HG02840 (cell line): ENCODE results near the gene SPTBN1.
A peak's percentile ranks its signal among the peaks of the same experiment; 100 is the strongest.

Experiments used
- ATAC-seq: cut with Tn5 transposase; IDR thresholded peaks from one replicate; pipeline ENCODE4 v1.9.1; 2021; ENCODE audit warnings: mild to moderate bottlenecking, moderate library complexity, moderate number of reproducible peaks; ENCODE audit not compliant: unreplicated experiment, low FRiP score

Gene SPTBN1

DNA sequence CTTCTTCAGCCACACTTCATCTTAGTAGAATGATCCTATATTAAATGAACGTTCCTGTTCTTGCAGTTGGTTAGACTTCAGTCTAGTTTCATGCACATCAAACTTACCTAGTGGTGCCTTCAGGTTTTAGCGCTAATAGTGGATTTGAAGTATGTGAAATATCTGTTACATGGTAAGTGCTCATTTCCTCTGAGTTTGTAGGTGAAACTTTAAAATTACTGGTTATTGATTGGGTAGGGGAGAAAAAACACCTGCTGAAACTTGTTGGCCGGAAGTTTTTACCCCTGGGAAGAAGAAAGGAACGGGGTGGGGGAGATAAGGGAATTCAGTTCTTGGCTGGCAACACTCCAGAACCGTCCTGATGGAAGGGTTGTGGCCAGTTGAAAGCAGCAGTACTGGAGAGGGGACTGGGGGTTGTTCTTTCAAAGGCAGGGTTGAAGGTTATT is 112.8 kb downstream of the SPTBN1 start:
- no peak for ATAC-seq

DNA sequence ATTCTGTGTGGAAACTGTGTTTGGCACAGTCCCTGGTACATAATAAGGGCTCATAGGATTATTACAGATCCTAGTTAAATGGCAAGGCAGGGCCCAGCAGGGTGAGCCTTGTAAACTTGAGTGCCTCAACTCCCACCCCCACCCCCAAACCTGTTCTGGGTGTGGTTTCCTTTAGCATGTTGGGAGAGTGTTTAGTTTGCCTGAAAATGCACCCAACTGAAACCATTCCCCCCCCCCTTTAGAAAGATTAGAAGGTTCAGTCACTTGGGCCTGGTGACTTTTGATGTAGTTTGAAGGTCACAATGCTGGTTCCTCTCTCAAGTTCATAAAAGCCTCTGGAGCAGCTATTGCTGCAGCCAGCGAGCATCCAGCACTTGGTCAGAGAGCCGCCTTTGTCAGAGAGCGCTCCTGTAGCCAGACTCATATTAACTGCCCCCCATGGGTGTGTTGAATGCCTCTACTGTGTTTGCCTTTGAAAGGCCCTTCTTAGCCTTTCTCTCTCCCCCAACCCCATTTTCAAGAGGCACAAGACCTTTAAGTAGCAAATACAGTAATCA is 113.7 kb downstream of the SPTBN1 start:
- no peak for ATAC-seq

DNA sequence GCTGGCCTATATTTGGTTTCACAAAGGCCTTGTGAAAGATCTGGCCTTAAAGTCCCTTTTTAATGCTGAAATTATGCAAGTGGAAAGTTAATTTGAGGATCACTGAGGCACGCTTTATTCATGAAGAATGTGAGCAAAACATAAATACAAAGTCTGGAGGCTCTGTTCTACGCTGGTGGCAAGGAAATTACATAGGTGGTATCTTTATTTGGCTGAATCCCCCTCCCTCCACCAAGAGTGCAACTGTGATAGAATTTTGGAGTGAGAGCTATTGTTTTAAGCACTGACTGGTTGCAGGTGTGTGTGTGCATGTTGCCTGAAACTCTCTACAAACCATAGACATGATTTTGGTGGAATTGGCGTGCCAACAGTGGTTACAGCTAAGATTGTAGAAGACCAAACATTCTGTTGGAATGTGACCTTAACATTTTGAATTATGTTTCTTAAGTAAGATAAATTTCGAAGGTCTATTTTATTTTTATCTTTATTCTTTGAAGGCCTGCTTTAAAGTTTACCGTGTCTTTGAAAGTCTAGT is 114.3 kb downstream of the SPTBN1 start:
- ATAC-seq, result no peak

DNA sequence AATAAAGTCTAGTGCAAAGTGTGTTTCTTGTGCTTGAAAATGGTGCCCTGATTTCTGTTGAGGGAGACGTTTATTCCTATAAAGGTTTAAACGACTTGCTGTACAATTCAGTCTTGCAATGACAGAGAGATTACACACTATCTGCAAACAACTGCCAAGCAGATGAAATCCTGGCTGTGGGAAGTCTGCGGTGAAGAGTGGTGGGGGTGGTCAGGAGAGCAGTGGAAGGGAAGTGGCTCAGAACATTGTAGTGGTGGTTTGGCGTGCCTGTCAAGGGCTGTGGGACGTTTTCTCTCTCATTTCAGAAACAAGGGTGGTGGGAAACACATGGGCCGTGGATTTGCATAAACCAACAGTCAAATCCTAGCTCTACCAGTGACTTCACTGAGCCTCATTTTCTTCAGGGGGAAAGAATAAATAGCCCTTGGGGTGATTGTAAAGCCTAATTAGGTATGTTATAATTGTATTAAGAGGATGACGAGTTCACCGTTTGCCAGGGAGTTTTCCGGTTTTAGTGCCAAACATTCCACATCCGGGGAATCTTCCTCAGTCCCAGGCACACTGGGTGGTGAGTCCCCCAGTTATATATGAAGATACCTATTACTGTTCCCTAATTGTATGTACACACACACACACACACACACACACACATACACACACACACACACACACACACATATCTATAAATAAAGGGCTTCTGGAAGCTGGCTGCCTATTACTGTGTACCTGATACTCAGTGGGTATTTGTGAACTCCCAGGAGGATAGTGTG is 115.0 kb downstream of the SPTBN1 start:
- peak; percentile 67 for ATAC-seq

DNA sequence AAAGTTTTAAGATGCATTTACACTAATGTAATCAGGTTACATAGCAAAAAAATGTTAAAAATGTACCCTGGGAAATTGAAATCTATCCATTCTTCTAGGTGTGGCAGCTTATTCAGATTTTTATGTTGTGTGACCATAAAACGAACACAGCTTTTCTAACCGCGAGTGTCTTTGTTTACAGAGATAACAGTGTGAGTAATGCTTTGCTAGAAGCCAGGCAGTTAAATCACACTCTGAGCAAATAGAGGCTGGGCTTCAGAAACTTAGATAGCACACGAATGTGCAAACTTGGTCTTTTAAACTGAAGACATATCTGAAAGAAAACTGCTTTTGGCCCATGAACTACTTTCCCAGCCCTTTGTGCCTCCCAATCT is 116.1 kb downstream of the SPTBN1 start:
- ATAC-seq, result no peak

DNA sequence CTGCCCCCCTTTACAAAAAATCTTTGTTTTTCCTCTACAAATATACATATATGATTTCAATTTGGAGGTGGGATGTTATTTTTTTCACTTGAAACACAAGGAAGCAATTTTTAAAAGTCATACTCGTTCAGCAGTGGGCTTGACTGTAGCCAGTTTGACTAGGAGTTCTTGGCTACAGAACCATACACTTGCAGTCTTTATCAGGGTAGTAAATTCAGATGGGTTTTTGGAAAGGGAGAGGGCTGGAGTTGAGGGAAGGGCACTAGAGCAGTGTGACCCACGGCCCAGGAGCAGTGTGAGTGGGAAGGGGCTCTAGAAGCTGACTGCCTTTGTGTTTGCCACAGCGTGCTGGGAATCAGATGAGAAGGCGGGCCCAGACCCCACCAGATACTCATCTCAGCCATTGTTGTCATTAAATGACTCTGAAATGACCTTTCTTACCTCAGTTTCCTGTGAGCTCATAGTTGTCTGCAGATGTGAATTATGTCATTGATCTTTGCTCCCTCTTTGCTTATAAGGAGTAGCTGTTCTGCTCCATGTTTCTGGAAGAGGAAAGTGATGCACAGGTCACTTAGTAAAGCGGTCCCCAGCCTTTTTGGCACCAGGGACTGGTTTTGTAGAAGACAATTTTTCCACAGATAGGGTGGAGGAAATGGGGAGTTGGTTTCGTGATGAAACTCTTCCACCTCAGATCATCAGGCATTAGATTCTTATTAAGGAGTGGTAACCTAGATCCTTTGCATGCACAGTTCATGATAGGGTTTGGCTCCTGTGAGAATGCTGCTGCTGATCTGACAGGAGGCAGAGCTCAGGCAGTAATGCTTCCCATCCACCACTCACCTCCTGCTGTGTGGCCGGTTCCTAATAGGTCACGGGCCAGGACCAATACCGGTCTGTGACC is 116.8 kb downstream of the SPTBN1 start:
- ATAC-seq, result no peak

DNA sequence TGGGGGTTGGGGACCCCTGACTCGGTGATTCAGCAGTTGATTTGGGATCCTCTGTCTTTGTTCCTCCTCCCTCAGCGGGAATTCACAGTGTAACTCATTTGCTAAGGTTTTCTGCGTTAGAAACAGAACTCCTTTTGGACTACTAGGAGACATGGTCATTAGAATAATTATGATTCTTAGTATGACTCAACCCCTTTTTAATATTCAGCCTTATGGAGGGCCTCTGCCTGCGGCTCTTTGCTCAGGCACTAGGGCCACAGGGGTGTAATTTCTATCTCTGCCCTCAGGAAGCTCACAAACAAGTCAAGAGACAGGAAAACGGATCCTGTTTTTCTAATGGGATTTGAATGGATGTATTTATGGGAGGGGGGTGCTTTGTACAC is 117.4 kb downstream of the SPTBN1 start:
- no peak for ATAC-seq

DNA sequence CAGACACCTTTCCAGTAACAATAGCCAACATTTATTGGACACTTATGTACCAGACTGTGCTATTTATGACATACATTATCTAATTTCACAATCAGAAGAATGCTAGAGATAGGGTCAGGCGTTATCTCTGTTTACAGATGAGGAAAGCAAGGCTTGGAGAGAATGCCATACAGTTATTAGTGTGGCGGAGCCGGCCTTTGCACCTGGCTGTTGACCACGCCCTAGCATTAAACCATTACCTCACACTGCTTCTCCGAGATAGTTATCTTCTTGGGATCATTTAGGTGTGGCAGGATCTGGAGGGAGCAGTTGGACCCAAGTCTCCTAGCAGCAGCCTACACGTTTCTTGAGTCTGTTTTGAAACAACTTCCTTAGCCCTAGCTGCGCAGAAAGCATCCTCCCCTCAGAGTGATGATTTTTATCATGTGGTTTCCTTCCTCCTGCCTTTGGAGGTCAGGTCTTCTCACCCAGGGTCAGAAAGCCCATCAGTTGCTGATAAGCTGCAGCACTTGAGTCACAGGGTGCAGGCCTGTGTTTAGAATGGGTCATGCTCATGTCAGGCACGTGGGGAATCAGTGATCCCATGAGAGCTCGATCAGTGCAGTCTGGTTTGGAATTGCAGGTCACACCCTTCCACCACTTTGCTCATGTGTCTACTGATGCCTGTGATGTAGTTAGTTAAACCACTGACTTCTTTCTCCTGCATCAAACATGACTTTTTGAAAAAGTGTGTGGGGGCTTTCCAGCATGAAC is 118.2 kb downstream of the SPTBN1 start:
- peak; percentile 34 for ATAC-seq

DNA sequence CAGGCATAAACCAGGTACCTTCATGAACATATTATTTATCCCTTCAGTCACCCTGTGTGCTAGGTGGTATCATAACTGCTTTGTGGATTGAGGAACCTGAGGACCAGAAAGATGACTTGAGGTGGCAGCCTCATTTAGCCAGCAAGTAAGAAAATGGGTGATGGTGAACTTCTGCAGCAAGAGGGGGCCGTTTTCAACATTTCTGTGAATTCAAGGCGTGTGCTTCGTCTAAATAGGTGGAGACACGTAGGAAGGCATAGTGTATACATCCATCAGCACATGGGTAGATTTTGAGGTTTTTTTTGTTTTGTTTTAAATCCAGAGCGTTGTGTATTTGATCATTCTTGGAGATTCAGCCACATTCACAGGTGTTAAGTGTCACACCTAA is 118.7 kb downstream of the SPTBN1 start:
- no peak for ATAC-seq

DNA sequence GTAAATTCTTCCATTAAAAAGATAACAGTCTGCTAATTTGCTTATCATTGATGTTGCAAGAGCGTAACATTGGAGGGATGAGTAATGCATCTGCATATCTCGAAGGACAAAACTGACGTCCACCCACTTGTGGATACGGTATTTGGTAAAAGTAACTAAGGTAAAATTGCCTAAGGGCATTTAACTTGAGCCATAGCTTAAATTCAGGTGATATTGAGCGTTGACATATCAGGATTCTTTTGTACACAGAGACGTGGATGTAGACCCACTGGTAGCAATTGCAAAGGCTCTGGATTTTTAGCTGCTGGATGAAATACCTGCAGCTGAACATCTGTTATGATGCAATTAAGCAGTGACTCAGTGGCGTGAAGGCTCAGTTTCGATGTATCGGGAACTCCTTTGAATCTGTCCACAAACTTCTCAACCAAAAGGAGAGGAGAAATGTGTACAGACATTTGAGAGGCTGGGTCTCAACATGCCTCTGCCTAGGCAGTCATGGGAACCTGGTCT is 119.3 kb downstream of the SPTBN1 start:
- no peak for ATAC-seq

DNA sequence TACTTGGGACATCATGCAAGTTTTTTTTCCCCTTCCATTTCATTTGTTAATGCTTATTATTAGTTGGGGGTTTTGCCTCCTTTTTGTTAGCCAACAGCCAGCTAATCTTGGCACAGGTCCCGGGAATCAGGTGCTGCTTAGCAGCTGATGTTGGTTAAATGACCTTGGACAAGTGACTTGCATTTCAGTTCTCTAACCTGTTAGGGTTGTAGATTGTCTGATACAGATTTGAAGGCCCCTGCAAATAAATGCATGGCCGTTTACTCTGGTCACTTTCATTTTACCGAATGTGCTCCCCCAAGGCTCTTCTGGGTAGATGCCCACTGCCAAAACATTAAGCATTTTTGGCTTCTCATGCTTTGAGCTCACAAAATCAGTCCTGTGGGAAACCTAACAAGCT is 120.9 kb downstream of the SPTBN1 start:
- ATAC-seq, result no peak

DNA sequence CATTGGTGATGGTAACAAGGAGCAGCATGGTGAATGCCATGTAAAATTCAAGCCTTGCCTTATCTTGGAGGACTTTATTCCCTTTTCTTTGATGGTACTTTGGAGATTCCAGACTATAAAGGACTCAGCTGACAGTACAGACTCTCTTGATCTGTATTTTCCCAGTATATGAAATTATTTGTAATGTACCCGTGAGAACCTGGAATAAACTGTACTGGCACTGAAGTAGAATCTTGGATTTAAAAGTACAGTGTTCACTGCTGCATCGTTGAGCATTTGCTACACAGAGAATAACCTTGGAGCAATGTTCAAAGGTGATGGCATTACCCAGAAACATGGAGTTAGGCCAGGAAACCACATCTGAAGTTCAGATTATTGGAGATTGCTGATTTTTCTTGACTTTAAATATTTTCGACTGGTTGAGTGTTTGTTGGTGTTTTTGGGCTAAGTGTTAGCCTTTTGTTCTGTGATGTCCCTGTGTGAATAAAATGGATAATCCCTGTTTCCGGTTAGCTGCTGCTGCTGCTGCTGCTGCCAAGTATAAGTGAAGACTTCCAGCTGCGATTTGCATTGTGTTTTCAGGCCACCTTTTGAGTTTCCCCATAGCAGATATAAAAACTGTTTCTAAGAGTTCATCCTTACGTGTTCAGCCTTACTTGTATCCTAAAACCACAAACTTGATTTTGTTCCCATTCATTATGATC is 122.0 kb downstream of the SPTBN1 start:
- no peak for ATAC-seq

DNA sequence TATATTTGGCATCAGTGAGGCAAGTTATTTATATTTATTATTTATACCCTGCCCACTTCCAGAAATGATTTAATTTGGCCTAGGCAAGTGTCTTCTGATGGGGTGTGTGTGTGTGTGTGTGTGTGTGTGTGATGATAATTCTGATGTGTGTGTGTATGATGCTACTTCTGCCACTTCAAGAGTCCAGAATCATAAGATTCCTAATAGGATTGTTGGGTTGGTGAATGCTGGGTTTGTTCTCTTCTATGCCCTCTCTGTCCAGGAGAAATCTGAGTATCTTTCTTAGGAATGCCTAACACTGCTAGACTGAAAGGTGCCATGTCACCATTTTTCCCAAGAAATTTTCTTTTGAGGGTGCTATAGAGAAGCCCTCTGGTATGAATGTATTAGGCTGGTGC is 122.5 kb downstream of the SPTBN1 start:
- no peak for ATAC-seq

DNA sequence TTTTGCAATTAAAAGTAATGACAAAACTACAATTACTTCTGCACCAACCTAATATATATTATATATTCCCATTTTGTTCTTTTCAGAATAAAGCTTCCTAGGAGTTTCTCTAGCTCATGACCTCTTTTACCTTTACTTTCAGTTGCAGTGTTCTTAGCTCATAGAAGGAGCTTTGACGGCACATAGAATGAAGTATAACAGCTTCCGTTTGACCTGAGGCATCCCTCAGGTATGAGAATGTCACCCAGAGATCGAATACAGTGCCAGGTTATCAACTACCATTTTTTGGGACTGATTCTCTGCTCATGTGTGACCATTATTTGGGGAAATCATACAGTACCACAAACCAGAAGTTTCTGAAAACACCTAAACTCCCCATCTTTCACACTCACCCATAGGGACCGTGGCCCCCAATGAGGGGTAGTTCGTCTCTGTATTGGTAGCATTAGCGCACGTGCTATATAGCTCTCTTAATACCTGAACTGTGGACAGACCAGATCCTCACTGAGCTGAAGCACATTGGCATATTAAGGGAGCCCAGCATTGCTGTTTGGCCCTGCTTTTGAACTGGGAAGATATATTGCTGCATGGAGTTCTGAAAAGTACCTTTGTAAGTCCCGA is 123.0 kb downstream of the SPTBN1 start:
- no peak for ATAC-seq

DNA sequence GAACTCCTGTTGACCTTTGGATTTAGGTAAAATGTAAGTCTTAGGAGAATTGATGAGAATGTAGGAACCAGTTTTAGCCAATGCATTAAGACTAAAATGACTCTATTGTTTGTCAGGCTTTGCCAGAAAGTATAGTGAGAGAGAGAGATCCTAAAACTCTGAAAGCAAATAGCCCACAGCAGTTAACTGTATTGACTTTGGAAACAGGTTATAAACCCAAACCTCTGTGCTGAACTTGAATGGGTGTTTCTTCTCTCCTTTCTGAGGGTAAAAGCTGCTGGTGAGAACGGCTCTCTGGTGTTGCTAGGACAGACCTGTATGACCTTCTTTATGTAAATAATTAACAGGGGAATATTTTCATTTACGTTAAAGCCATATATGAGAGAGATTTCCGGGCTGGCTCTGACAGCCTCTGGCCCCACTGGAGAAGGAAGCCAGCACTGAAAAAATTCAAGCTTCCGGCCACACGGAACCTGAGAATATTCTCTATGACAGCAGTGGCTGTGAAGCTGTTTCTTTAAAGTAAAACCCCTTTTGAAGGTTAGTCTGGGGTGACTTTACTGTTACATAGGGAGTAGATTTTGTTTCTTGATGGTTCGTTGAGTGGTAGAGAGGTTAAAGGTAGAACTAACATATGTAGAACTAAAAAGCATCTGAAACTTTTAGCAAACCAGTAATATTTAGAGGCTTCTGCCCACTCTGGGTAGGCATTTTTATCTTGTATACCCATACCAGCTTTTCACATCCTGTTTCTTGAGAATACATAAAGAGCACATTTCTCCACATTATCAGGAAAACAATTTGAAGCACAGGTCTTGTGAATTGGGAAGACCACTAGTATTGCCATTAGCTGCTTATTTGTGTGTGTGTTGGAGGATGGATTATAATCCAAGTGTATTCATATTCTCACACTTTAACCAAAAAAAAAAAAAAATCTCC is 123.8 kb downstream of the SPTBN1 start:
- ATAC-seq, result peak; percentile 91

DNA sequence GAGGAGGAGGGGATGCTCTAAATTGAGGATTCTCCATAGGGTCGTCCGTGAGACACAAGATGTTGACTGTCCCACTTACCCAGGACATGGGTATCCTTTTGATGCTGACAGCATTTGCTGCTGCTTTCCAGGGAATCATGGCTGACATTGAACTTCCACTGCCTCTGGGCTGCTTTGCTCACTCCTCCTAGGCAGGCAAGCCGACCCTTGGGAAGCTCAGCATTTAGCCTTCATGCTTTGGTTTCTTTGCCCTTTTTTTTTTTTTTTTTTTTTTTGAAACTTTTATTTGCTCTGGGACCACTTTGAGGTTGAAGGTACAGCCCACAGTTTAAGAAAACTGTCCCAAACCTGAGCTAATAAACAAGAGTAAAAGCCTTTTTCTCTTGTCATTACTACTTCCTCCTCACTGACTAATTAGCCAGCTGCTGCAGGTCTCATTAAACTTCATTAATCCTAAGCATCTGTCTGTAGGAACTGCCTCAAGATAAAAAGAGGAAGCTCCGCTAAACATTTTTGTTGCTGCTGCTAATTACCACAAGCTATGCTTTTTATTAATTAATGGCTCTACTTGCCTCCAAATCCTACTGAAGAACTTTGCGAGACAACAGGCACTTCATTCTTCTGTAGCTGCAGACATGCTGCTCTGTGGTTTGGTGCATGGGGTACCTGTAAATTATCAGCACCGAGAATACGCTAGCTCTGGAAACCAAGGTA is 125.4 kb downstream of the SPTBN1 start:
- ATAC-seq, result no peak

DNA sequence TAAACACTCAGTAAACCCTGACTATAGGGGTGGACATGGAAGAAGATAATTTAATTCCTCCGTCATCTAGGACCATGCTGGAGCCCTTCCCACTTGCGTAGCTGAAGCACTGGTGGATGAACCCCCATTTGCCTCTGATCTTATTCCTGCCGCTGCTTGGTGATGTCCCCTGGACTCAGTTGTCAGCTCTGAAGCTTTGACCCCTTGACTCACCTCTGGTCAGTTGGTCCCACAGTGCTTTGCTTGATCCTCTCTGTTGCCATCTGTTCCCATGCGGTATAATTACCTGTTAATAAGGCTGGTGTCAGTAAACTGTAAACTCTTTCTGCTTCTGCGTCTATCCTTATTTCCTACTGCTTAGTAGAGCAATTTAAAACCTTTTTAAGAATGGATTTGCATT is 126.9 kb downstream of the SPTBN1 start:
- ATAC-seq, result no peak

DNA sequence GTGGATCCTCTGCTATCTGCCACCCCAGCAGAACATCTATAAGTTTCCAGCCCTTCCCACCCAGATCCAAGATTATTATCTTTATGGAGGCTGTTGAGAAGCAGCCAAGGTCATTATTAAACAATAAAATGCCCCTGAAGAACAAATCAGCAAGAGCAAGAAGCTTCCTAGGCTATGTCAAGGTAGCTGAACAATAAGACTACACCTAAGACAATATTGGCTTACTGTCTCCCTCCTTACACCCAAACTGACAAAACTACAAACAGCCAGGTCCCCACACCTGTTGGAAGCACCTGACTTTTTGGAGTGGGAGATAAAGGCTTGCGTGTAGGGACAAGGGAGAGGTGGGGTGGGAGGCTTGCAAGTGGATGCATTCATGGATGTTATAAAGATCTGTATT is 128.5 kb downstream of the SPTBN1 start:
- no peak for ATAC-seq
